Measurements from ENCODE around the gene CD247. TPM values are rescaled to one million over a fixed set of nuclear protein-coding genes. Genes with fewer than 3 reads are reported as not detected.
A peak's percentile ranks its signal among the peaks of the same experiment; 100 is the strongest.

Gene CD247
- polyA plus RNA-seq, 5 donors, result 1.2 to 3.3 (median 1.7) TPM

- no peak for DNase-seq
These were observed 54.3 kb downstream of the CD247 start for GRCh38 chr1:167463875-167464575.

- no peak for DNase-seq
These were observed 55.2 kb downstream of the CD247 start for GRCh38 chr1:167463080-167463479.

- DNase-seq, result no peak
These were observed 56.0 kb downstream of the CD247 start for GRCh38 chr1:167462341-167462740.

- DNase-seq, result no peak
These were observed 57.5 kb downstream of the CD247 start for GRCh38 chr1:167460836-167461235.

- no peak for DNase-seq
These were observed 60.3 kb downstream of the CD247 start for GRCh38 chr1:167457936-167458584.

- no peak for DNase-seq
These were observed 61.4 kb downstream of the CD247 start for GRCh38 chr1:167456926-167457325.

GRCh38 chr1:167456524-167456923, 61.8 kb downstream of the CD247 start:
- DNase-seq, result no peak

GRCh38 chr1:167455786-167456446, 62.4 kb downstream of the CD247 start:
- peak; percentile 13 to 28 for DNase-seq

- peak; percentile 31 to 34 for DNase-seq
These were observed 63.2 kb downstream of the CD247 start for GRCh38 chr1:167454894-167455785.

- DNase-seq, result peak in 1 of 2 donors; percentile 11
These were observed 63.9 kb downstream of the CD247 start for GRCh38 chr1:167454304-167454893.

- DNase-seq, result no peak
These were observed 65.2 kb downstream of the CD247 start for GRCh38 chr1:167453123-167453522.

- no peak for DNase-seq
These were observed 65.8 kb downstream of the CD247 start for GRCh38 chr1:167452483-167452882.

GRCh38 chr1:167450843-167451242, 67.5 kb downstream of the CD247 start:
- DNase-seq, result no peak

GRCh38 chr1:167447521-167448136, 70.7 kb downstream of the CD247 start:
- no peak for DNase-seq

GRCh38 chr1:167446966-167447365, 71.4 kb downstream of the CD247 start:
- no peak for DNase-seq

GRCh38 chr1:167443757-167444156, 74.6 kb downstream of the CD247 start:
- no peak for DNase-seq

- no peak for DNase-seq
These were observed 75.3 kb downstream of the CD247 start for GRCh38 chr1:167442854-167443565.

- DNase-seq, result peak; percentile 54 to 74
These were observed 76.0 kb downstream of the CD247 start for GRCh38 chr1:167442142-167442848.

GRCh38 chr1:167441222-167441621, 77.1 kb downstream of the CD247 start:
- DNase-seq, result no peak

GRCh38 chr1:167440776-167441175, 77.6 kb downstream of the CD247 start:
- no peak for DNase-seq

Measured in right lung (tissue), 5 donors.